HepG2 (cell line): ENCODE results near the gene NR2F1. TPM values are rescaled to one million over a fixed set of nuclear protein-coding genes. Genes with fewer than 3 reads are reported as not detected.

ENCODE experiments used
- ATAC-seq: fragments of 200-7000 bp; cut with Tn5 transposase; 3 replicates; pipeline ENCODE4 v1.9.1; 2020; ENCODE audit warnings: mild to moderate bottlenecking, moderate library complexity
- BruUV-seq: library from RNA; stranded (reverse); fragments of 400-500 nt; replicated peaks from 2 replicates; lab custom pipeline; 2021; lab: Mats Ljungman, UMichigan
- CTCF ChIA-PET: fragments of 300-600 bp; formaldehyde crosslinking; extraction: SDS; loops from one replicate; lab custom pipeline; 2021; ENCODE audit warnings: low total read pairs, inconsistent platforms, low intra/inter-chr PET ratio; lab: Yijun Ruan, JAX
- POLR2A ChIA-PET: fragments of 350-600 bp; sonication (Branson Sonifier 250); formaldehyde crosslinking; loops from one replicate; lab custom pipeline; 2020; ENCODE audit warnings: antibody characterized with exemption, inconsistent platforms; lab: Yijun Ruan, JAX
- DNase-seq: peaks from one replicate; pipeline ENCODE4 v3.0.0-alpha.2; 2015; ENCODE audit warnings: low spot score
- FAIRE-seq: peaks from 3 replicates; lab custom pipeline; 2011; peaks lifted over from hg19 to GRCh38; lab: Jason Lieb, UNC
- H2AFZ ChIP-seq: one replicate; pipeline ENCODE4 v1.6.1; 2011; ENCODE audit warnings: low read length, inconsistent platforms
- H3K27ac ChIP-seq: fragments of 300-600 bp; 3 replicates; pipeline ENCODE4 v1.8.0; 2011; ENCODE audit warnings: mixed run types, mild to moderate bottlenecking, mixed read lengths, low read length, inconsistent platforms; ENCODE audit not compliant: insufficient read depth; ENCODE audit errors: extremely low read length
- H3K27me3 ChIP-seq, 2 experiments: fragments of 200-600 bp in 1 of 2; 2 replicates in 1 of 2; 3 replicates in 1 of 2; pipeline versions ENCODE4 v1.6.0 to v1.8.0; 2011; ENCODE audit warnings: low read length in 2 of 2, mild to moderate bottlenecking in 2 of 2, moderate library complexity in 2 of 2, inconsistent platforms in 1 of 2; ENCODE audit not compliant: insufficient read depth in 2 of 2, control insufficient read depth in 1 of 2
- H3K36me3 ChIP-seq, 2 experiments: fragments of 200-600 bp in 1 of 2; replicated peaks in 1 of 2; 2 replicates in 1 of 2; 3 replicates in 1 of 2; pipeline versions ENCODE4 v1.5.1 to v1.8.0; 2011; ENCODE audit warnings: low read length in 2 of 2, inconsistent platforms in 1 of 2; ENCODE audit not compliant: insufficient read depth in 2 of 2, control insufficient read depth in 1 of 2
- H3K4me1 ChIP-seq: 2 replicates; pipeline ENCODE4 v1.5.1; 2012; ENCODE audit warnings: low read length, inconsistent platforms; ENCODE audit not compliant: insufficient read depth
- H3K4me2 ChIP-seq: 2 replicates; pipeline ENCODE4 v1.6.0; 2011; ENCODE audit warnings: low read depth, low read length, inconsistent platforms
- H3K4me3 ChIP-seq, 3 experiments: fragments of 200-600 bp in 1 of 3; sonication (generic), shearing (Covaris generic) in 1 of 3; replicated peaks in 1 of 3; 2 replicates each; pipeline ENCODE4 v1.5.1; 2011 to 2016; ENCODE audit warnings: low read length in 3 of 3, inconsistent platforms in 2 of 3, low read depth in 2 of 3, mild to moderate bottlenecking in 2 of 3, control low read depth in 1 of 3, mixed read lengths in 1 of 3; ENCODE audit not compliant: insufficient read depth in 1 of 3
- H3K79me2 ChIP-seq: one replicate; pipeline ENCODE4 v1.6.1; 2011; ENCODE audit warnings: low read length, inconsistent platforms; ENCODE audit not compliant: insufficient read depth
- H3K9ac ChIP-seq: 2 replicates; pipeline ENCODE4 v1.6.0; 2011; ENCODE audit warnings: mild to moderate bottlenecking, low read depth, low read length, inconsistent platforms; ENCODE audit not compliant: insufficient read depth
- H3K9me3 ChIP-seq: 2 replicates; pipeline ENCODE4 v1.5.1; 2012; ENCODE audit warnings: mild to moderate bottlenecking, low read length
- H4K20me1 ChIP-seq: 2 replicates; pipeline ENCODE4 v1.6.0; 2011; ENCODE audit warnings: inconsistent platforms, mild to moderate bottlenecking, low read length, moderate library complexity; ENCODE audit not compliant: insufficient read depth
- CC2D1A ChIP-seq: sonication (generic); formaldehyde crosslinking; IDR thresholded peaks from 2 replicates; pipeline ENCODE4 v1.8.1; 2023; ENCODE audit warnings: mild to moderate bottlenecking, missing genetic modification reagents
- HDAC1 ChIP-seq: sonication (generic); formaldehyde crosslinking; IDR thresholded peaks from 2 replicates; pipeline ENCODE4 v1.5.1; 2020; ENCODE audit warnings: mild to moderate bottlenecking, missing genetic modification reagents
- NFYB ChIP-seq: sonication (generic); formaldehyde crosslinking; IDR thresholded peaks from 2 replicates; pipeline ENCODE4 v1.4.0; 2020; ENCODE audit warnings: missing genetic modification reagents
- SALL2 ChIP-seq: sonication (generic); formaldehyde crosslinking; IDR thresholded peaks from 2 replicates; pipeline ENCODE4 v1.8.1; 2023; ENCODE audit warnings: mild to moderate bottlenecking, missing genetic modification reagents, inconsistent platforms
- TEAD3 ChIP-seq: optimal IDR thresholded peaks from 2 replicates; pipeline ENCODE3; 2016; ENCODE audit warnings: borderline replicate concordance
- ZBTB1 ChIP-seq: sonication (generic); formaldehyde crosslinking; IDR thresholded peaks from 2 replicates; pipeline ENCODE4 v1.4.0; 2020; ENCODE audit warnings: missing genetic modification reagents, borderline replicate concordance
- ZNF143 ChIP-seq: sonication (generic); formaldehyde crosslinking; IDR thresholded peaks from 2 replicates; pipeline ENCODE4 v1.4.0; 2020; ENCODE audit warnings: missing genetic modification reagents
- ZNF296 ChIP-seq: sonication (generic); formaldehyde crosslinking; conservative IDR thresholded peaks from 2 replicates; pipeline ENCODE4 v1.5.0; 2020; ENCODE audit warnings: mild to moderate bottlenecking, missing genetic modification reagents
- ZNF607 ChIP-seq: sonication (generic); formaldehyde crosslinking; IDR thresholded peaks from 2 replicates; pipeline ENCODE4 v1.5.1; 2020; ENCODE audit warnings: missing genetic modification reagents, mild to moderate bottlenecking, borderline replicate concordance
- ZNF746 ChIP-seq: sonication (generic); formaldehyde crosslinking; IDR thresholded peaks from 2 replicates; pipeline ENCODE4 v1.8.0; 2022; ENCODE audit warnings: mild to moderate bottlenecking, missing genetic modification reagents
- ZNF75D ChIP-seq: sonication (generic); formaldehyde crosslinking; IDR thresholded peaks from 2 replicates; pipeline ENCODE4 v1.8.1; 2023; ENCODE audit warnings: missing genetic modification reagents, mild to moderate bottlenecking, borderline replicate concordance
- ZNF775 ChIP-seq: sonication (generic); formaldehyde crosslinking; IDR thresholded peaks from 2 replicates; pipeline ENCODE4 v1.4.0; 2020; ENCODE audit warnings: missing genetic modification reagents, mild to moderate bottlenecking, moderate library complexity, borderline replicate concordance
- WGBS: methylation state at CpG from one replicate; pipeline ENCODE4 v1.1.6; 2017; ENCODE audit warnings: low lambda C conversion rate; 5-methylcytosine and 5-hydroxymethylcytosine counted together
- in situ Hi-C: cut with HindIII; loops from 2 replicates; pipeline ENCODE4 v1.10.0; 2017; ENCODE audit warnings: low pct_unique_long_range_greater_than_20kb; ENCODE audit not compliant: extremely low pct_ligation_motif_present
- intact Hi-C: fragments of 100-400 bp; cut with micrococcal nuclease; formaldehyde crosslinking; loops from one replicate; pipeline ENCODE4 v1.10.0; 2022; ENCODE audit not compliant: unreplicated experiment
- polyA plus RNA-seq, 8 experiments: library from polyadenylated mRNA; depleted of rRNA in 3 of 8; stranded (reverse) in 7 of 8; unstranded in 1 of 8; fragments of >200 nt; fragmentation: Illumina TruSeq in 4 of 8; extraction: Trizol in 4 of 8; gene quantifications; 2 replicates each; pipeline versions ENCODE4 v1.2.1 to v1.2.3, GENCODE V29; 2011 to 2016; ENCODE audit warnings: low read depth in 4 of 8, missing spikeins in 1 of 8, mixed read lengths in 1 of 8; ENCODE audit not compliant: insufficient read depth in 1 of 8
- total RNA-seq, 5 experiments: library from RNA; depleted of rRNA; stranded (reverse); fragments of >200 nt; fragmentation: Illumina TruSeq; extraction: Trizol; gene quantifications; 2 replicates each; pipeline ENCODE4 v1.2.3, GENCODE V29; 2016; ENCODE audit warnings: low read depth in 1 of 5
- TF ChIP-seq, protein P1 (sequence below): sonication (generic); formaldehyde crosslinking; IDR thresholded peaks from 2 replicates; pipeline ENCODE4 v1.4.0; 2020; ENCODE audit warnings: missing genetic modification reagents
- TF ChIP-seq, protein P2 (sequence below): sonication (generic); formaldehyde crosslinking; IDR thresholded peaks from 2 replicates; pipeline ENCODE4 v1.8.1; 2023; ENCODE audit warnings: mild to moderate bottlenecking, missing genetic modification reagents
- TF ChIP-seq, protein P3 (sequence below): IDR thresholded peaks from 2 replicates; pipeline ENCODE4 v1.6.1; 2016; ENCODE audit warnings: missing compliant biosample characterization, missing genetic modification reagents, borderline replicate concordance
- TF ChIP-seq, protein P4 (sequence below): sonication (generic); formaldehyde crosslinking; IDR thresholded peaks from 2 replicates; pipeline ENCODE4 v1.8.1; 2023; ENCODE audit warnings: missing genetic modification reagents, inconsistent platforms, borderline replicate concordance
- TF ChIP-seq, protein P5 (sequence below): conservative IDR thresholded peaks from 2 replicates; pipeline ENCODE4 v1.6.1; 2018; ENCODE audit warnings: missing genetic modification reagents
- TF ChIP-seq, protein P6 (sequence below): sonication (generic); formaldehyde crosslinking; IDR thresholded peaks from 2 replicates; pipeline ENCODE4 v1.9.0; 2022; ENCODE audit warnings: low read depth, missing genetic modification reagents

The NR2F1 gene
- total and polyA plus RNA-seq, 2 of the 13 experiments (the other 11 are each of a cell fraction or from before 2014, with no cell fraction given), result 17.1 to 59.7 TPM

DNA sequence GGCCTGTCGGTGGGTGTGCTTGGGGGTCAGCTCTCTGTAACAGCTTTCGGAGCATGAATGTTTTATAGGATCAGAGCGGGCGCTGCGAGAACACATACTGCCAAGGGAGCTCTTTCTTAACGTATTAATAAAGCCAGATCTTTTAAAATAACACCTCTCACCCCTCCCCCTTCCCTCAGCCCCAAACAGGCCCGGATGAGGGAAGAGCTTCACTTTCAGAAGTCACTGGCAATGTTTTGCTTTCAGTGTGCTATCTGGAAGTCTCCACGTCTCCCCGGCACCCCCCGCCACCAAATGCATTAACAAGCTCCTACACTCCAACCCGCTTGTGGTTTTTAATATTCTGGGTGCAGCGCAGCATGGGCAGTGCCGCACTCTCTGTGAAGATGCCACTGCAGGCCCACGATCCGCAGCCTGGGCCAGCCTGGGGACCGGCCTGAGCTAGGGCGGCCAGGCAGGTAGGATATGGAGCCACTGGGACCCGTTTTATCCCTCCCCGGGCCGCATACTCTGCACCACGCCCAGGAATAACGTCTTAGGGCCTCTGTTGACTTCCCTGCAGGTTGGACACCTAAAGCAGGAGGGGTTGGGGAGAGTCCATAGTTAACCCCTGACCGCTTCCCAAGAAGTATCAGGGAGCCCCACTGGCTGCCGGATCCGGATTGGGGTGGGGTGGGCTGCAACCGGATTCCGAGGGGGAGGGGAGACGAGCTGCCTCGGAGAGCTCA lies 12.6 kb downstream of the NR2F1 start:
- H4K20me1 ChIP-seq, result peaks cover 26% of the 10 kb centered on the region; the same call in 1 of the 2 replicates
- H3K79me2 ChIP-seq, result peaks cover 8% of the 10 kb centered on the region
- no peak for FAIRE-seq
- intact Hi-C loops (no loop called here), in situ Hi-C loops (no loop called here)
- H3K4me3 ChIP-seq, result no peak overlapping the region
- H3K4me1 ChIP-seq, result peaks cover 42% of the 10 kb centered on the region
- CTCF ChIA-PET, result no interaction called here
- no peaks in the 10 kb centered on the region for H3K9me3 ChIP-seq
- no TSS peak for BruUV-seq
- peak; percentile 9 for ATAC-seq
- peaks cover 5 to 29% of the 10 kb centered on the region in 2 experiments for H3K36me3 ChIP-seq
- 0 out of 5 replicates have a peak, but pooled peaks cover 0 to 6% of the 10 kb centered on the region in 2 experiments for H3K27me3 ChIP-seq
- H2AFZ ChIP-seq, result no peak overlapping the region
- 96% methylated on average over 25 of the region's 29 CpGs for WGBS
- H3K4me2 ChIP-seq, result no peak overlapping the region
- no peak overlapping the region for H3K27ac ChIP-seq
- no peak for DNase-seq
- POLR2A ChIA-PET, result no interaction called here
- H3K9ac ChIP-seq, result no peak overlapping the region
- TF ChIP-seq, protein P1, sequence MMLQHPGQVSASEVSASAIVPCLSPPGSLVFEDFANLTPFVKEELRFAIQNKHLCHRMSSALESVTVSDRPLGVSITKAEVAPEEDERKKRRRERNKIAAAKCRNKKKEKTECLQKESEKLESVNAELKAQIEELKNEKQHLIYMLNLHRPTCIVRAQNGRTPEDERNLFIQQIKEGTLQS (CRISPR knock-in tag), result no peak
- TF ChIP-seq, protein P2, sequence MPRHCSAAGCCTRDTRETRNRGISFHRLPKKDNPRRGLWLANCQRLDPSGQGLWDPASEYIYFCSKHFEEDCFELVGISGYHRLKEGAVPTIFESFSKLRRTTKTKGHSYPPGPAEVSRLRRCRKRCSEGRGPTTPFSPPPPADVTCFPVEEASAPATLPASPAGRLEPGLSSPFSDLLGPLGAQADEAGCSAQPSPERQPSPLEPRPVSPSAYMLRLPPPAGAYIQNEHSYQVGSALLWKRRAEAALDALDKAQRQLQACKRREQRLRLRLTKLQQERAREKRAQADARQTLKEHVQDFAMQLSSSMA (CRISPR knock-in tag), result no peak
- TF ChIP-seq CC2D1A (CRISPR knock-in tag), result no peak
- TF ChIP-seq, protein P3, sequence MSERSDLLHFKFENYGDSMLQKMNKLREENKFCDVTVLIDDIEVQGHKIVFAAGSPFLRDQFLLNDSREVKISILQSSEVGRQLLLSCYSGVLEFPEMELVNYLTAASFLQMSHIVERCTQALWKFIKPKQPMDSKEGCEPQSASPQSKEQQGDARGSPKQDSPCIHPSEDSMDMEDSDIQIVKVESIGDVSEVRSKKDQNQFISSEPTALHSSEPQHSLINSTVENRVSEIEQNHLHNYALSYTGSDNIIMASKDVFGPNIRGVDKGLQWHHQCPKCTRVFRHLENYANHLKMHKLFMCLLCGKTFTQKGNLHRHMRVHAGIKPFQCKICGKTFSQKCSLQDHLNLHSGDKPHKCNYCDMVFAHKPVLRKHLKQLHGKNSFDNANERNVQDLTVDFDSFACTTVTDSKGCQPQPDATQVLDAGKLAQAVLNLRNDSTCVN (CRISPR knock-in tag), result no peak
- TF ChIP-seq ZNF296 (CRISPR knock-in tag), result no peak
- TF ChIP-seq ZNF746, result no peak
- no peak for TF ChIP-seq ZNF143 (CRISPR knock-in tag)
- TF ChIP-seq, protein P4, sequence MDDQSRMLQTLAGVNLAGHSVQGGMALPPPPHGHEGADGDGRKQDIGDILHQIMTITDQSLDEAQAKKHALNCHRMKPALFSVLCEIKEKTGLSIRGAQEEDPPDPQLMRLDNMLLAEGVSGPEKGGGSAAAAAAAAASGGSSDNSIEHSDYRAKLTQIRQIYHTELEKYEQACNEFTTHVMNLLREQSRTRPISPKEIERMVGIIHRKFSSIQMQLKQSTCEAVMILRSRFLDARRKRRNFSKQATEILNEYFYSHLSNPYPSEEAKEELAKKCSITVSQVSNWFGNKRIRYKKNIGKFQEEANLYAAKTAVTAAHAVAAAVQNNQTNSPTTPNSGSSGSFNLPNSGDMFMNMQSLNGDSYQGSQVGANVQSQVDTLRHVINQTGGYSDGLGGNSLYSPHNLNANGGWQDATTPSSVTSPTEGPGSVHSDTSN (CRISPR knock-in tag), result no peak
- no peak for TF ChIP-seq SALL2
- TF ChIP-seq TEAD3 (CRISPR knock-in tag), result no peak
- no peak for TF ChIP-seq ZBTB1
- TF ChIP-seq ZNF75D (CRISPR knock-in tag), result no peak
- no peak for TF ChIP-seq NFYB (CRISPR knock-in tag)
- TF ChIP-seq ZNF607 (CRISPR knock-in tag), result no peak
- TF ChIP-seq, protein P5, sequence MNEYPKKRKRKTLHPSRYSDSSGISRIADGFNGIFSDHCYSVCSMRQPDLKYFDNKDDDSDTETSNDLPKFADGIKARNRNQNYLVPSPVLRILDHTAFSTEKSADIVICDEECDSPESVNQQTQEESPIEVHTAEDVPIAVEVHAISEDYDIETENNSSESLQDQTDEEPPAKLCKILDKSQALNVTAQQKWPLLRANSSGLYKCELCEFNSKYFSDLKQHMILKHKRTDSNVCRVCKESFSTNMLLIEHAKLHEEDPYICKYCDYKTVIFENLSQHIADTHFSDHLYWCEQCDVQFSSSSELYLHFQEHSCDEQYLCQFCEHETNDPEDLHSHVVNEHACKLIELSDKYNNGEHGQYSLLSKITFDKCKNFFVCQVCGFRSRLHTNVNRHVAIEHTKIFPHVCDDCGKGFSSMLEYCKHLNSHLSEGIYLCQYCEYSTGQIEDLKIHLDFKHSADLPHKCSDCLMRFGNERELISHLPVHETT (CRISPR knock-in tag), result no peak
- no peak for TF ChIP-seq ZNF775
- TF ChIP-seq, protein P6, sequence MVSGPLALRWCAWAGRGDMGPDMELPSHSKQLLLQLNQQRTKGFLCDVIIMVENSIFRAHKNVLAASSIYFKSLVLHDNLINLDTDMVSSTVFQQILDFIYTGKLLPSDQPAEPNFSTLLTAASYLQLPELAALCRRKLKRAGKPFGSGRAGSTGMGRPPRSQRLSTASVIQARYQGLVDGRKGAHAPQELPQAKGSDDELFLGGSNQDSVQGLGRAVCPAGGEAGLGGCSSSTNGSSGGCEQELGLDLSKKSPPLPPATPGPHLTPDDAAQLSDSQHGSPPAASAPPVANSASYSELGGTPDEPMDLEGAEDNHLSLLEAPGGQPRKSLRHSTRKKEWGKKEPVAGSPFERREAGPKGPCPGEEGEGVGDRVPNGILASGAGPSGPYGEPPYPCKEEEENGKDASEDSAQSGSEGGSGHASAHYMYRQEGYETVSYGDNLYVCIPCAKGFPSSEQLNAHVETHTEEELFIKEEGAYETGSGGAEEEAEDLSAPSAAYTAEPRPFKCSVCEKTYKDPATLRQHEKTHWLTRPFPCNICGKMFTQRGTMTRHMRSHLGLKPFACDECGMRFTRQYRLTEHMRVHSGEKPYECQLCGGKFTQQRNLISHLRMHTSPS (CRISPR knock-in tag), result no peak
- TF ChIP-seq HDAC1 (CRISPR knock-in tag), result no peak
